IMR-90 (cell line): ENCODE results near the gene BTBD10.

Experiments
- MAFK ChIP-seq: IDR thresholded peaks from 2 replicates; pipeline ENCODE4 v1.6.1; 2012; ENCODE audit warnings: low read depth, low read length, improper control_type of control experiment
- MXI1 ChIP-seq: IDR thresholded peaks from 2 replicates; pipeline ENCODE4 v1.6.1; 2012; ENCODE audit warnings: low read depth, mild to moderate bottlenecking, low read length, moderate library complexity, borderline replicate concordance
- POLR2A ChIP-seq: IDR thresholded peaks from 2 replicates; pipeline ENCODE4 v1.6.1; 2012; ENCODE audit warnings: mild to moderate bottlenecking, low read depth, low read length
- RAD21 ChIP-seq: IDR thresholded peaks from 2 replicates; pipeline ENCODE4 v1.6.1; 2012; ENCODE audit warnings: low read length, improper control_type of control experiment
- RCOR1 ChIP-seq: IDR thresholded peaks from 2 replicates; pipeline ENCODE4 v1.6.1; 2012; ENCODE audit warnings: mild to moderate bottlenecking, low read length, improper control_type of control experiment; ENCODE audit not compliant: insufficient replicate concordance
- RFX5 ChIP-seq: IDR thresholded peaks from 2 replicates; pipeline ENCODE4 v1.8.0; 2012; ENCODE audit warnings: low read depth, mild to moderate bottlenecking, low read length, moderate library complexity
- SMC3 ChIP-seq: fragments of 150-350 bp; IDR thresholded peaks from 2 replicates; pipeline ENCODE4 v1.6.1; 2016; ENCODE audit warnings: low read depth, mild to moderate bottlenecking, antibody characterized with exemption, low read length, moderate library complexity
- TF ChIP-seq, protein P1 (sequence below): fragments of 150-350 bp; IDR thresholded peaks from 2 replicates; pipeline ENCODE4 v1.6.1; 2016; ENCODE audit warnings: low read depth, mild to moderate bottlenecking, low read length, moderate library complexity, borderline replicate concordance
- TF ChIP-seq, protein P2 (sequence below): conservative IDR thresholded peaks from 2 replicates; pipeline ENCODE4 v1.5.1; 2012; ENCODE audit warnings: mild to moderate bottlenecking, low read depth, low read length, improper control_type of control experiment
- TF ChIP-seq, protein P3 (sequence below): fragments of 150-350 bp; IDR thresholded peaks from 2 replicates; pipeline ENCODE4 v1.6.1; 2017; ENCODE audit warnings: mild to moderate bottlenecking, antibody characterized with exemption, low read length, low read depth

GRCh38 chr11:13405220-13405619 is 57.8 kb downstream of the BTBD10 start:
- TF ChIP-seq, protein P1, sequence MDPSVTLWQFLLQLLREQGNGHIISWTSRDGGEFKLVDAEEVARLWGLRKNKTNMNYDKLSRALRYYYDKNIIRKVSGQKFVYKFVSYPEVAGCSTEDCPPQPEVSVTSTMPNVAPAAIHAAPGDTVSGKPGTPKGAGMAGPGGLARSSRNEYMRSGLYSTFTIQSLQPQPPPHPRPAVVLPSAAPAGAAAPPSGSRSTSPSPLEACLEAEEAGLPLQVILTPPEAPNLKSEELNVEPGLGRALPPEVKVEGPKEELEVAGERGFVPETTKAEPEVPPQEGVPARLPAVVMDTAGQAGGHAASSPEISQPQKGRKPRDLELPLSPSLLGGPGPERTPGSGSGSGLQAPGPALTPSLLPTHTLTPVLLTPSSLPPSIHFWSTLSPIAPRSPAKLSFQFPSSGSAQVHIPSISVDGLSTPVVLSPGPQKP, result no peak
- no peak for TF ChIP-seq MXI1
- TF ChIP-seq, protein P2, sequence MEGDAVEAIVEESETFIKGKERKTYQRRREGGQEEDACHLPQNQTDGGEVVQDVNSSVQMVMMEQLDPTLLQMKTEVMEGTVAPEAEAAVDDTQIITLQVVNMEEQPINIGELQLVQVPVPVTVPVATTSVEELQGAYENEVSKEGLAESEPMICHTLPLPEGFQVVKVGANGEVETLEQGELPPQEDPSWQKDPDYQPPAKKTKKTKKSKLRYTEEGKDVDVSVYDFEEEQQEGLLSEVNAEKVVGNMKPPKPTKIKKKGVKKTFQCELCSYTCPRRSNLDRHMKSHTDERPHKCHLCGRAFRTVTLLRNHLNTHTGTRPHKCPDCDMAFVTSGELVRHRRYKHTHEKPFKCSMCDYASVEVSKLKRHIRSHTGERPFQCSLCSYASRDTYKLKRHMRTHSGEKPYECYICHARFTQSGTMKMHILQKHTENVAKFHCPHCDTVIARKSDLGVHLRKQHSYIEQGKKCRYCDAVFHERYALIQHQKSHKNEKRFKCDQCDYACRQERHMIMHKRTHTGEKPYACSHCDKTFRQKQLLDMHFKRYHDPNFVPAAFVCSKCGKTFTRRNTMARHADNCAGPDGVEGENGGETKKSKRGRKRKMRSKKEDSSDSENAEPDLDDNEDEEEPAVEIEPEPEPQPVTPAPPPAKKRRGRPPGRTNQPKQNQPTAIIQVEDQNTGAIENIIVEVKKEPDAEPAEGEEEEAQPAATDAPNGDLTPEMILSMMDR, result no peak
- TF ChIP-seq RAD21, result no peak
- TF ChIP-seq, protein P3, sequence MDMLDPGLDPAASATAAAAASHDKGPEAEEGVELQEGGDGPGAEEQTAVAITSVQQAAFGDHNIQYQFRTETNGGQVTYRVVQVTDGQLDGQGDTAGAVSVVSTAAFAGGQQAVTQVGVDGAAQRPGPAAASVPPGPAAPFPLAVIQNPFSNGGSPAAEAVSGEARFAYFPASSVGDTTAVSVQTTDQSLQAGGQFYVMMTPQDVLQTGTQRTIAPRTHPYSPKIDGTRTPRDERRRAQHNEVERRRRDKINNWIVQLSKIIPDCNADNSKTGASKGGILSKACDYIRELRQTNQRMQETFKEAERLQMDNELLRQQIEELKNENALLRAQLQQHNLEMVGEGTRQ, result no peak
- TF ChIP-seq POLR2A, result no peak
- TF ChIP-seq SMC3, result no peak
- TF ChIP-seq RCOR1, result no peak
- TF ChIP-seq RFX5, result no peak
- TF ChIP-seq MAFK, result no peak
